T follicular helper cell (primary cell): ENCODE measurements around the gene LARGE1.

ENCODE experiments used
- DNase-seq: peaks from one replicate; pipeline ENCODE4 v3.0.0-alpha.2; 2020; ENCODE audit warnings: low read depth

LARGE1 gene

GRCh38 chr22:33819743-33820142 is 100.5 kb downstream of the LARGE1 start:
- no peak for DNase-seq

DNA sequence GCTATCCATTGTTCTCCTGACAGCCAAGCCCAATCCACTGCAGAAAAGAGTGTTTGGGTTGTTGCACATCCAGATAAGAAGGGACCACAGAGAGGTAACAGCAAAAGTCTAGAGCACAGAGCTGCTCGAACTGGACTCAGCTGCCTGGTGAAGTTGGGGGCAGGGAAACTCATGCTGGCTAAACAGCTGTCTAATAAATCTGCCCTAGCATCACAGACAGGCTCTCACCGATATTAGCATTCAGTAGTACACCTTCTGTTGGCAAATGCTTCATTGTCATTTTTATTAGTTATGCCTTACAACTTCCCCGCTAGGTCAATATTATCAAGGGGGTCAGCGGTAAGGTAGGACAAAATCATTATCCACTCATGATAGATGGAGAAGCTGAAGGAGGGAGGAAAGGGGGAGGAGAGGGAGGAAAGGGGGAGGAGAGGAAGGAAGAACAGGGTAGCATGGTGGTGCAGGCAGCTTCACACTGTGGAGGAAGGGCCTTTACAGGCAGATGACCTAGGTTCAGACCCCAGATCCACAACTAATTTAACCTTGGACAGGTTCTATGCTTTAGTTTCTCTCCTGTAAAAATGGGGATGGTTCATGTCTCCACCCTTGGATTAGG is 102.7 kb downstream of the LARGE1 start:
- DNase-seq = no peak

- DNase-seq = no peak
These were observed 107.8 kb downstream of the LARGE1 start for GRCh38 chr22:33812360-33812977.

DNA sequence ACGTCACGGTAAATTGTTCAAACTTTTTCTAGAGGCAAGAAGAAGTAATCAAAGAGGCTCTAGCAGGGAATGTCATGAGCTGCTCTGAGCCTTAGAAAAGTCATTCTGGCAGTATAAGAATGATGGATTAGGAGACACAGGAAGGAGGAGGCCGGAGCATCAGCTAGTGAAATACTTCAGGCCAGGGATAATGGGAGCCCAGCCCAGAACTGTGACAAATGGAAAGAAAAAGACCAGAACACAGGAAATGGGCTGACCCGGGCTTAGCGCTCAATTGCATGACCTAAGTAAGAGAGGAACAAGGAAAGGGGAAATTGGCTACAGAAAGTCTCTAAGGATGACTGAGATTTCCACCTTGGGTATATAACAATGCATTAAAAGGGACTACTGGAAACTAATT is 108.6 kb downstream of the LARGE1 start:
- DNase-seq = no peak

DNA sequence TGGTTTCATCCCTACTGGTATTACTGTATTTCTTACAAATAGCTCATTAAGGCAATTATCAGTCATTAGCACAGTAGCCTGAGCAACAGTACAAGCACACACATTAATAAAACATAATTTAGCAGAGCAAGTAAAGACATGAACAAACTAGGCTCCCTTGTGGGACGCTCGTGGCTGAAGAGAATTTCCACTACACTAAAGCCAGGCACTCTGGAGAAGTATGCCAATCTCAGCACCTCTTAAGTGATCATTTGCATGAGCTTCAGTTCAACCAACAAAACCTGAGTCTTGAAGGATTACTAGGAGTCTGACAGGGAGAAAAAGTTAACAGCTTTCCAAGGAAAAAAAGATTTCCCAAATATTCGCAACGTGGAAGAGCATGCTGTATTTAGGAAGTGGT is 109.1 kb downstream of the LARGE1 start:
- no peak for DNase-seq

DNA sequence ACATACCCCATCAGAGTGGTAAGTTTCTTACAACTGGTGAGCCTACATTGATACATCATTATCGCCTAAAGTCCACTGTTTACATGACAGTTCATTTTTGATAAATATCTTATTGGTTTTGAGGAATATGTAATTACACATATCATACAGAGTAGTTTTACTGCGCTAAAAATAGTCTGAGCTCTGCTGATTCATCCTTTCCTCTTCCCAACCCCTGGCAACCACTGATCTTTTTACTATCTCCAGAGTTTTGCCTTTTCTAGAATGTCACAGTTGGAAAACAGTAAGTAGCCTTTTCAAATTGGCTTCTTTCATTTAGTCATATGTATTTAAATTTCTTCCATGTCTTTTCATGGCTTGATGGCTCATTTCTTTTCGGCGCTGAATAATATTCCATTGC is 112.8 kb downstream of the LARGE1 start:
- DNase-seq = no peak

DNA sequence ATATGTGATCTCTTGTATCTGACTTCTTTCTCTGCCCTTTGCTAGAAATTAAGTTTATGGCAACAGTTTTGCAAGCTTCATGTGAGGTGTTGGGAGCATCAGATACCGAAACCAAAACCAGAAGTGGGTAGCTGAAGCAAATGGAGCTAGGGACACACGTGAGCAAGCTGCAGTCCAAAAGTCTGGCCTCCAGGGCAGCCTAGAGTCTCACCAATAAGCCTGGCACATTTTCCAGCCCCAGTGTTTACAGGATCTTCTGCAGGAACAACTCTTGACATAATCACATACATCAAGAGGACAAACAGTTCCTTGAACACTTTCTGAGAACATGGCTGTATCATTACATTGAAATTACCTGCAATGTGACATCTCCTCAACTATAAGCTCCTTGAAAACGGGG is 114.1 kb downstream of the LARGE1 start:
- no peak for DNase-seq

DNA sequence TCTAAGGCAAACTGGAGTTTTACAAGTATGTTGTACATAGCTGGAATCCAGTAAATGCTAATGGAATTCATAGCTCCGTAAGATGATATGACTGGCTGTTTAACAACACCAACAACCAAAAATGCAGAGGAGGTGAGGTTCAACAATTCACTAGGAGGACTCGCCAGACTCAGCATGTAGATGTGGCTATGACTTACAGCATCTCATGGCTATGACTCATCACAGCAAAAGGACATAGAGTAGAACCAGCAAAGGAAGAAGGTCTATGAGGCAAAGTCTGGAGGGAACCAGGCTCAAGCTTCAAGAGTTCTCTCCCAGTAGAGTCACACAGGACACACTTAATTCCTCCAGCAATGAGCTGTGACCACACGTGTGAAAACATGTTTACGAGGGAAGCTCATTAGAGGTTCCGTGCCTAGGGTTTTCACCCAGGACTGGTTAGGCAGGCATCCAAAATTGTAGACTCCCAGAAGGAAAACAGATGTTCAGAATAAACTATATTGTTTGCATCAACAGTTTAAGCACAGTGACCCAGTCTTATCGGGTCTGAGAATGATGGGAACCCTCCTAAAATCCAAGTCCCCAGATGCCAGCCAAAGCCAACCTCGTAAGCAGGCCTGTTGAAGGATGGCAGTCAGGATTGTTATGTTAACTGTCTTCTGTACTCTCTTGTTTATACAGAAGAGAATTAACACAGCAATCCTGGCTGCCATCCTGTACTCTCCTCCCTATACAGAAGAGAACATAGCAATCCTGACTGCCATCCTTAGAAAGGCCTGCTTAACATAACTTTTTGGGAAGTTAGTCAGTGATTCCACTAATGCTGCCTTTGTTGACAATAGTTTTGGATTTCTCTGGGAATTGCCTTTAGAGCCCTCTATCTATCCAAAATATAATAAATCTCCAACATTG is 116.6 kb downstream of the LARGE1 start:
- DNase-seq = no peak

- no peak for DNase-seq
These were observed 121.9 kb downstream of the LARGE1 start for GRCh38 chr22:33798401-33798800.

DNA sequence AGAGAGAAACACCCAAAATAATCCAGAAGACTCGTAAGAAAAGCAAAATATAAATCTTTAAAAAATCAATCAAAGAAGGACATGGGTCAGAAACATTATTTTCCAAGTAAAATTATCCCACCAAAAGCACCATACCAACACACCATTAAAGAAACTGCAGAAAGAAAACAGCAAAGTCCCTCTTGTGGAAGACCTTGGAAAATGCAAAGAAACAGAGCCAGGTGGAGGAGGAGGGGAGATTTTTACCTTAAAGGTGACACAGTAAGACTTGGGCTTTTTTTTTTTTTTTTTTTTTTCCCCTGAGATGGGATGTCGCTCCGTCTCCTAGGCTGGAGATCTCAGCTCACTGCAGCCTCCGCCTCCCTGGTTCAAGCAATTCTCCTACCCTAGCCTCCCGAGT is 123.8 kb downstream of the LARGE1 start:
- DNase-seq = no peak

GRCh38 chr22:33793475-33793874 is 126.8 kb downstream of the LARGE1 start:
- DNase-seq = no peak

DNA sequence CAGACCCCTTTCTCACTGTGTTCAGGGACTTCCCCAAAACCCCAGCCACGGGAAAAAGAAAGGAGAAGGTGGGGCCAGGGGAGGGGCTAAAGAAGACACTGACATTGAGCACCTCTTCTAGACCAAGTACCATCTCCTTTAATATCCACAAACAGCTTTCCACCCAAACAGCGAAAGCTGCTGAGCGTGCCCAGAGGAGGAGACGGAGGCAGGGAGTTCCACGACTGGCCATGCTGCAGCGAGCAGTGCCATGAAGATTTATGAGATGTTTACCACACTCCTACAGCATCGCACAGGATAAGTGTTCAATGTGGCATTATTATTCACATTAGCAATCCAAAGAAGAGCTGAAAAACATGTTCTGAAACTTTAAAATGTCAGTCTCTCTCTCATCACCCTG is 127.4 kb downstream of the LARGE1 start:
- no peak for DNase-seq

- DNase-seq = no peak
These were observed 130.5 kb downstream of the LARGE1 start for GRCh38 chr22:33789690-33790253.

DNA sequence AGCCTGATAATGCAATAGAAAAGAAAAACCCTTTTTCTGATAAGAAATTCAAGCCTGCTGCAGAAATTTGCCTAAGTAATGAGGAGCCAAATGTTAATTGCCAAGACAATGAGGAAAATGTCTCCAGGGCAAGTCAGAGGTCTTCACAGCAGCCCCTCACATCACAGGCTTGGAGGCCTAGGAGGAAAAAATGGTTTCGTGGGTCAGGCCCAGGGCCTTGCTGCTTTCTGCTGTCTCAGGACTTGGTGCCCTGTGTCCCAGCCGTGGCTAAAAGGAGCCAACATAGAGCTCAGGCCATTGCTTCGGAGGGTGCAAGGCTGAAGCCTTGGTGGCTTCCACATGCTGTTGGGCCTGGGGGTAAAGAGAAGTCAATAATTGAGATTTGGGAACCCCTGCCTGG is 131.3 kb downstream of the LARGE1 start:
- DNase-seq = no peak

DNA sequence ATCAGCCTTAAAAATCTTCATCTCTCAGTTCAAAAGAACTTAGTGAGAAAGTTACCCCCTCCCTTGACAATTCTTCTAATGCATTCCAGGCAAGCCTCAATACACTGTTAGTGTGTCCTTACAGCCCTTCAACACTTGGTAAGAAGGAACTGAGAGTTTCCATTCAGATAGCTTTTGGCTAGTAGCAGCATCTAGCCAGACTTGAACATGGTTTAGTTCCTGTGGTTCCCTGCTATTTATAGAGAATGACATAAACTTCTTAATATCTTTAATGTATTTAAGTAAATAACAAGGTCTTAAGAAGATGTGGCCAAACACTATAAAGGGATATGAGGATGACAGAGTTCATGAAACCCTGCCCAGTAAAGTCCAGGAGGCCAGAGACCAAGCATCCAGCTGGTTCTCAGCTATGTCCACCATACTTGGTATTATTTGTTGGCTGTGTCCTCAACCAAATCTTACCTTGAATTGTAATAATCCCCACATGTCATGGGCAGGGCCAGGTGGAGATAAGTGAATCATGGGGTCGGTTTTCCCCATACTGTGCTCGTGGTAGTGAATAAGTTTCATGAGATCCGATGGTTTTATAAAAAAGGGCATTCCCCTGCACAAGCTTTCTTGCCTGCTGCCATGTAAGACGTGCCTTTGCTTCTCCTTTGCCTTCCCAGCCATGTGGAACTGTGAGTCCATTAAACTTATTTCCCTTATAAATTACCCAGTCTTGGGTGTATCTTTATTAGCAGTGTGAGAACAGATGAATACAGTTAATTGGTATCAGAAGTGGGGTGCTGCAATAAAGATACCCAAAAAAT is 132.4 kb downstream of the LARGE1 start:
- DNase-seq = no peak

DNA sequence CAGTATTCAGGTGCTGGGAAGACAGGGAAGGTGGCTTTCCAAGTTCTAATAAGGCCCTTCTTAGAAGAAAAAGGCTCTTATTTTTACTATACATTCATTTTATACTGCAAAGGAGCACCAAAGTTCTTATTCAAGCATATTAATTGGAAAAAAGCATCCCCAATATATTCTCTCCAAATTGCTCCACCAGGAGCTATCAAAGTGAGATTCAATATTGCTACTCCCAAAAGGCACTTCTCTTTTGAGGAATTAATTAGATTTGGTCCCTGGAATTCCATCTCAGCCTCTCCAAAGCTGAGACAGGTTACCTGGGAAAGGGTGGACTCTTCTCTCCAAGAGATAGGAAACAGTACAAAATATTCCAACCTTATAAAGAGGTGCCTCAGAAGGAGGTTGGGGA is 134.1 kb downstream of the LARGE1 start:
- DNase-seq = no peak

DNA sequence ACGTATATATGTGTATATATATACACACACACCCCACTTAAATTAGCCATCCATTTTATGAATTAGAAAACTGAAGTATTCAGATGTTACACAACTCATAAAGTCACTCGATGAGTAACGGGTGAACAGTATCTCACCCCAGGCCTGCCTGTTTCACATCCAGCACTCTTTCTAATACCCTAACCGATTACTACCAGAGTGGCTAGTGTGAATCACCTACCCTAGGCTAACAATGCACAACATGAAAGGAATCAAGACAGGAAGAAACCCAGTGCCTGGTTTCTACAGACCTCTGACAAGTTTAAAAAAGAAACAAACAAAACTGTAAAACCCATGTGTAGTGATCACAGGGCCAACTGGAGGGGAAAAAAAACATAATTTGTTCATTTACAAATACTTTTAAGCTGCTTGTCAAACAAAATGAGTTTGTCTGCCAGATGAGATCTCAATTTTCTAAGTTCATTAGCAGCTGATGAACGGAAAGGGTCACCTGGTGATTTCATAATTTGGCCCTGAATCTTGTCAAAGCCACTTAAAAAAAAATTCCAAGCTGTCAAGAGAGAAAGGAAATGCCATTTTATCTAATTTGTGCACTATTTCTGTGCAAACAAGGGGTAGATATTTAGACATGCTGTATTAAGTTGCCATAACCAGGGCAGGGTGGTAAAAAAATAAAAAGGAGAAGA is 134.8 kb downstream of the LARGE1 start:
- no peak for DNase-seq

DNA sequence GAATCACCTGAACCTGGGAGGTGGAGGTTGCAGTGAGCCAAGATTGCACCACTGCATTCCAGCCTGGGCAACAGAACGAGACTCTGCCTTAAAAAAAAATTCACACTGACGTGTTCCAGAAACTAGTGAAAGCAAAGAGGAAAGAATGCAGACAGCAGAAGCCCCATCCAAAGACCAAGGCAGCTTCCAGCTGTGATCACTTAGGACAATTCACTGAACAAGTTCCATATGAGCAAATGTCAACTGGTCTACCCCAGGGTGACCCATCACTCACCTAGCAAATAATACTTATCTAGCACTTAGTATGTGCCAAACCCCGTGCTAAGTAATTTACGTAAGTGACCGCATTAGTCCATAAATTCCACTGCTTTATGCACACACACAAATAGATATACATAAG is 138.9 kb downstream of the LARGE1 start:
- DNase-seq = no peak

- DNase-seq = no peak
These were observed 139.6 kb downstream of the LARGE1 start for GRCh38 chr22:33780531-33781136.

GRCh38 chr22:33779243-33779642 is 141.0 kb downstream of the LARGE1 start:
- no peak for DNase-seq

- no peak for DNase-seq
These were observed 143.8 kb downstream of the LARGE1 start for GRCh38 chr22:33776491-33776890.
